Activated CD4-positive, alpha-beta T cell treated with anti-CD3 and anti-CD28 coated beads, Interleukin-2, amount 50 U/mL, for 16 hours (primary cell): ENCODE results near the gene ZNF618.

Experiments
- DNase-seq: peaks from one replicate; pipeline ENCODE4 v3.0.0-alpha.2; 2020

Gene ZNF618

GRCh38 chr9:113885183-113886025, 9.3 kb downstream of the ZNF618 start:
- no peak for DNase-seq

GRCh38 chr9:113886026-113886369, 9.9 kb downstream of the ZNF618 start:
- no peak for DNase-seq

- peak; percentile 12 for DNase-seq
Observed at GRCh38 chr9:113886466-113886865, 10.4 kb downstream of the ZNF618 start.

GRCh38 chr9:113886933-113887332, 10.8 kb downstream of the ZNF618 start:
- no peak for DNase-seq

- no peak for DNase-seq
Observed at GRCh38 chr9:113887436-113887835, 11.3 kb downstream of the ZNF618 start.

GRCh38 chr9:113888336-113888735, 12.2 kb downstream of the ZNF618 start:
- DNase-seq = no peak

GRCh38 chr9:113888976-113889375, 12.9 kb downstream of the ZNF618 start:
- DNase-seq = no peak

- no peak for DNase-seq
Observed at GRCh38 chr9:113890704-113891103, 14.6 kb downstream of the ZNF618 start.

- DNase-seq = no peak
Observed at GRCh38 chr9:113892861-113893491, 16.9 kb downstream of the ZNF618 start.

GRCh38 chr9:113894166-113894565, 18.1 kb downstream of the ZNF618 start:
- DNase-seq = no peak

GRCh38 chr9:113895526-113895925, 19.4 kb downstream of the ZNF618 start:
- no peak for DNase-seq

GRCh38 chr9:113896713-113897112, 20.6 kb downstream of the ZNF618 start:
- DNase-seq = no peak

GRCh38 chr9:113898151-113898550, 22.0 kb downstream of the ZNF618 start:
- no peak for DNase-seq

GRCh38 chr9:113898596-113898995, 22.5 kb downstream of the ZNF618 start:
- DNase-seq = no peak

- DNase-seq = no peak
Observed at GRCh38 chr9:113899205-113899604, 23.1 kb downstream of the ZNF618 start.

GRCh38 chr9:113901221-113901688, 25.1 kb downstream of the ZNF618 start:
- no peak for DNase-seq

GRCh38 chr9:113903514-113904077, 27.5 kb downstream of the ZNF618 start:
- DNase-seq = no peak

- DNase-seq = no peak
Observed at GRCh38 chr9:113906411-113907110, 30.5 kb downstream of the ZNF618 start.

- DNase-seq = no peak
Observed at GRCh38 chr9:113907282-113907681, 31.2 kb downstream of the ZNF618 start.

- no peak for DNase-seq
Observed at GRCh38 chr9:113909421-113909820, 33.3 kb downstream of the ZNF618 start.

GRCh38 chr9:113910036-113910639, 34.0 kb downstream of the ZNF618 start:
- DNase-seq = no peak

- no peak for DNase-seq
Observed at GRCh38 chr9:113911850-113912557, 35.9 kb downstream of the ZNF618 start.
